Neuron (in vitro differentiated cells): ENCODE measurements around the gene MDGA2.
"Not testable (repeated sequence)": the region's sequence is repeated elsewhere in the genome, so short reads cannot be mapped to it uniquely, and the experiment has no call there.

ENCODE experiments used
- H2AFZ ChIP-seq: one replicate; pipeline ENCODE4 v1.6.1; 2013; ENCODE audit warnings: low read depth, mild to moderate bottlenecking, inconsistent platforms, low read length, moderate library complexity
- H3K27me3 ChIP-seq: one replicate; pipeline ENCODE4 v1.6.1; 2013; ENCODE audit warnings: low read length; ENCODE audit not compliant: insufficient read depth
- H3K36me3 ChIP-seq: one replicate; pipeline ENCODE4 v1.6.1; 2013; ENCODE audit warnings: low read length; ENCODE audit not compliant: insufficient read depth
- H3K4me1 ChIP-seq: one replicate; pipeline ENCODE4 v1.6.1; 2013; ENCODE audit warnings: low read length; ENCODE audit not compliant: insufficient read depth
- H3K4me3 ChIP-seq: 2 replicates; pipeline ENCODE4 v1.5.1; 2013; ENCODE audit warnings: mild to moderate bottlenecking, low read length, moderate library complexity
- H3K9me3 ChIP-seq: one replicate; pipeline ENCODE4 v1.6.1; 2013; ENCODE audit warnings: low read length

The MDGA2 gene

GRCh38 chr14:46985529-46986380, 689.6 kb downstream of the MDGA2 start:
- Histone ChIP-seq H3K27me3 (no peaks in the 10 kb centered on the region), H3K36me3 (no peaks in the 10 kb centered on the region), H3K4me3 (no peak overlapping the region), H2AFZ (no peak overlapping the region), H3K9me3 (no peaks in the 10 kb centered on the region), H3K4me1 (peaks cover 4% of the 10 kb centered on the region)

- Histone ChIP-seq H3K27me3 (no peaks in the 10 kb centered on the region), H3K4me3 (no peak overlapping the region), H3K9me3 (no peaks in the 10 kb centered on the region), H2AFZ (no peak overlapping the region), H3K36me3 (no peaks in the 10 kb centered on the region), H3K4me1 (peaks cover 3% of the 10 kb centered on the region)
These were observed 702.1 kb downstream of the MDGA2 start for GRCh38 chr14:46973295-46973694.

GRCh38 chr14:46964378-46964777, 711.0 kb downstream of the MDGA2 start:
- Histone ChIP-seq H3K36me3 (no peaks in the 10 kb centered on the region), H3K4me3 (no peak overlapping the region), H2AFZ (no peak overlapping the region), H3K4me1 (no peaks in the 10 kb centered on the region), H3K9me3 (no peaks in the 10 kb centered on the region), H3K27me3 (no peaks in the 10 kb centered on the region)

GRCh38 chr14:46951103-46951502, 724.3 kb downstream of the MDGA2 start:
- Histone ChIP-seq H3K36me3 (no peaks in the 10 kb centered on the region), H3K4me3 (no peak overlapping the region), H3K9me3 (no peaks in the 10 kb centered on the region), H2AFZ (no peak overlapping the region), H3K27me3 (no peaks in the 10 kb centered on the region), H3K4me1 (no peaks in the 10 kb centered on the region)

- Histone ChIP-seq H3K27me3 (no peaks in the 10 kb centered on the region), H3K4me3 (no peak overlapping the region), H2AFZ (no peak overlapping the region), H3K4me1 (peaks cover 2% of the 10 kb centered on the region), H3K9me3 (no peaks in the 10 kb centered on the region), H3K36me3 (no peaks in the 10 kb centered on the region)
These were observed 734.8 kb downstream of the MDGA2 start for GRCh38 chr14:46940611-46941010.

GRCh38 chr14:46920542-46920941, 754.9 kb downstream of the MDGA2 start:
- Histone ChIP-seq H3K9me3 (no peaks in the 10 kb centered on the region), H3K27me3 (no peaks in the 10 kb centered on the region), H3K4me3 (no peak overlapping the region), H2AFZ (no peak overlapping the region), H3K4me1 (peaks cover 2% of the 10 kb centered on the region), H3K36me3 (no peaks in the 10 kb centered on the region)

GRCh38 chr14:46915539-46915938, 759.9 kb downstream of the MDGA2 start:
- H3K9me3 ChIP-seq, H2AFZ ChIP-seq, H3K36me3 ChIP-seq, H3K27me3 ChIP-seq, H3K4me3 ChIP-seq, H3K4me1 ChIP-seq: not testable (repeated sequence)

- no peaks in the 10 kb centered on the region for H3K9me3 ChIP-seq
- no peaks in the 10 kb centered on the region for H3K36me3 ChIP-seq
- peaks cover 2% of the 10 kb centered on the region for H3K4me1 ChIP-seq
- H3K27me3 ChIP-seq, result no peaks in the 10 kb centered on the region
- no peak overlapping the region for H3K4me3 ChIP-seq
- H2AFZ ChIP-seq, result peak overlapping the region; percentile 77
These were observed 772.6 kb downstream of the MDGA2 start for GRCh38 chr14:46902837-46903236.

GRCh38 chr14:46894476-46894875, 780.9 kb downstream of the MDGA2 start:
- Histone ChIP-seq H3K27me3 (no peaks in the 10 kb centered on the region), H3K9me3 (no peaks in the 10 kb centered on the region), H3K36me3 (no peaks in the 10 kb centered on the region), H2AFZ (no peak overlapping the region), H3K4me3 (no peak overlapping the region), H3K4me1 (no peaks in the 10 kb centered on the region)

GRCh38 chr14:46887144-46887543, 788.3 kb downstream of the MDGA2 start:
- no peak overlapping the region for H2AFZ ChIP-seq
- no peaks in the 10 kb centered on the region for H3K27me3 ChIP-seq
- no peaks in the 10 kb centered on the region for H3K4me1 ChIP-seq
- H3K4me3 ChIP-seq, result no peak overlapping the region
- no peaks in the 10 kb centered on the region for H3K9me3 ChIP-seq
- H3K36me3 ChIP-seq, result no peaks in the 10 kb centered on the region

GRCh38 chr14:46885566-46885965, 789.8 kb downstream of the MDGA2 start:
- H3K27me3 ChIP-seq, result no peaks in the 10 kb centered on the region
- H2AFZ ChIP-seq, result no peak overlapping the region

GRCh38 chr14:46861753-46862152, 813.7 kb downstream of the MDGA2 start:
- Histone ChIP-seq H3K9me3 (no peaks in the 10 kb centered on the region), H3K36me3 (no peaks in the 10 kb centered on the region), H3K4me3 (no peak overlapping the region), H2AFZ (no peak overlapping the region), H3K27me3 (no peaks in the 10 kb centered on the region), H3K4me1 (no peaks in the 10 kb centered on the region)

More at GRCh38 chr14:46885566-46885965, 789.8 kb downstream of the MDGA2 start:
- Histone ChIP-seq H3K4me3 (no peak overlapping the region), H3K36me3 (no peaks in the 10 kb centered on the region), H3K4me1 (no peaks in the 10 kb centered on the region), H3K9me3 (no peaks in the 10 kb centered on the region)

GRCh38 chr14:46840944-46841720, 834.3 kb downstream of the MDGA2 start:
- Histone ChIP-seq H3K4me3 (peak overlapping the region; percentile 0), H3K4me1 (peaks cover 21% of the 10 kb centered on the region), H2AFZ (peak overlapping the region; percentile 31), H3K9me3 (no peaks in the 10 kb centered on the region), H3K36me3 (no peaks in the 10 kb centered on the region), H3K27me3 (no peaks in the 10 kb centered on the region)
